HT-29 (cell line): Measurements from ENCODE around the gene ADSL. TPM values are rescaled to one million over a fixed set of nuclear protein-coding genes. Genes with fewer than 3 reads are reported as not detected.

ENCODE experiments used
- DNase-seq: peaks from one replicate; pipeline ENCODE4 v3.0.0-alpha.2; 2015; ENCODE audit warnings: low spot score
- total RNA-seq: library from RNA; depleted of rRNA; stranded (reverse); fragments of >200 nt; shearing (Covaris generic); gene quantifications from 2 replicates; pipeline ENCODE4 v1.2.3, GENCODE V29; 2014; rRNA removed

The ADSL gene
- total RNA-seq, 1 experiment from 2014 or later = 62.4 TPM

DNA sequence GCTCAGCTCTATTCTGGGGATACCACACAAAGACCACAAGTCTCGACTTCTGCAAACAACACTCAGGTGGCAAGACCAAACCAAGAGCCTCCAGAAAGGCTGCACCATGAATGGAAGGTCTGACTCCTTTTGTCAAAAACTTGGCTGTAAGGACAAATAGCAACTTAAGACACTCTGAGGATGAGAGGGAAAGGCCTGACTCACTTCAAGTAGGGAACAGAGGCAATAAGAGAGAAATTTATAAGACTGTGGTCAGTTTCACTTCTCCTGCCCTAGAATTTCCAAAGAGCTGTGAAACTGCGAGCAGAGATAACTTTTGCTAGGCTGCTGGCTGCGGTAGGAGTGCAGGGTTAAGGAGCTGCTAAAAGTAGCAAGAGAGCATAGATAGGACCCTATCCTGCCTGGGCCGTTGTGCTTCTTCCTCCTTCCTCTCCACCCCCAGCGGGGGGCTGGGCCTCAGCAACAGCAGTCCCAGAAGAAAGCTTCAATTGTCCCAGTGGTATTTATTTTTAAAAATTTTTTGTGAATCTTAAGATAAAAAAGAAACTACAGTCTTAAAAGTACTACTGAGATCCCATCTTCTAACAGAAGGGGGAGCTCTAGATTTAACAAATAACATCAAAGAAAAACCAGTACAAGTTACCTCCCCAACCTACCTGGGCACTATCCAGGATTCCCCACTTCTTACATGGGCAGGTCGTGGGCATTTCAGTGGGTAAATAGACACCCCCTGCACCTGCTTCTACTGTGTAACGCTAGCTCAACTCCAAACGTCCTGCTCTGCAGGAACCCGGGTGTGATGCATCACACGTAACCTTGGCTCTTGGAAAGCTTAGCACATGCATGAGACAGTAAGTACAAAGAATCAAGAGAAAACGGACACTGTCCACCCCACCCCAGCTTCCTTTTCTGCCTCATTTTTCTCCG is 90.5 kb downstream of the ADSL start:
- DNase-seq = peak; percentile 63

Other genes with a start within 250 kb of the ADSL start
- gene TNRC6B, start 168.6 kb upstream of the ADSL start, total RNA-seq = 10.5 and 12.2 TPM in 2 replicates
- gene SGSM3, start 24.1 kb downstream of the ADSL start, total RNA-seq = 136 TPM in 2 replicates